Effector CD4-positive, alpha-beta T cell (primary cell): ENCODE data around the gene FAM151A.

Experiments used
- DNase-seq: peaks from one replicate; pipeline ENCODE4 v3.0.0-alpha.2; 2020

FAM151A gene

DNA sequence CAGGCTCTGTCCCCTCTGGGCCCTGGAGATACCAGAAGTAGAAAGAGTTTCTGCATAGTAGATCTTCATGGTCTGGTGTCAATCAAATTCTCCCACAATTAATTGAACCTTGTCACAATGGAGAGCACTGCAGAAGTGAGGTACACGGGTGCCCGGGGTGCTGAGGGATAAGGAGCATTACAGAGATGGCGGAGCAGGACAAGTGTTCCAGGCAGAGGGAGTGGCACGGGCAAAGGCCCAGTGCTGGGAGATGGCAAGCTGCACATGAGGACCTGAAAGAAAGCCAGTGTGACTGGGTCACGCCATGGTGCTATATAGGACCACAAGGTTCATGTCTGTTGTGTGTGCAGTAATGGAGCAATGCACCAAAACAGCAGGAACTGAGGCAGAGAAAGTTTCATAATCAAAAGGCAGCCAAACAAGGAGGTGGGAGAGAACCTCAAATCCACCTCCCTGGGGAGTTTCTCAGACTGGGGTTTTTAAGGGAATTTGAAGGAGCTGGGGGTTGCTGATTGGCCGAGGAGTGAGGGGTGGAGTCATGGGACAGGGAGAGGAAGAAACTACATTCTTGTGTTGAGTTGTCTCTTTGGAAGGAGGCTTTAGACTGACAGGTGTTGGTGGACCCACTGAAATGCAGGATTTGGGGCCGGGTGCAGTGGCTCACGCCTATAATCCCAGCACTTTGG, 47.6 kb downstream of the FAM151A start:
- no peak for DNase-seq

DNA sequence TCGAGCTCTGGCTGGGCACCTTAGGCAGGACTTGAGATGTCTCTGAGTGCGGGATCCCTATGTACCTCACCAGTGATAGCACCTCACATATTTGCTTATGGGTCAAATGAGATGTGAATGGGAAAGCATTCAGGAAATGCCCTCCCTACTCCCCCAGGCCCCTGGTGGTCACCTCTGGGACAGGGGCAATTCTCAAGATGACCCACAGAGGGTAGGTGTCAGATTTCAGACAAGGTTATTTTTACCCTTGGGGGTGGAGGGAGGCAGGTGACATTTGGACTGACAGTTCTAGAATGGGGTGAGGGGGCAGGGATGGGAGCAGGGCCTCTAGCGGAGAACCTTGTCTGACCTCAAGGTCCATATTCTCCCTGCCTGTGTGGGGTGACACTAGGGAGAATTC, 48.2 kb downstream of the FAM151A start:
- no peak for DNase-seq

DNA sequence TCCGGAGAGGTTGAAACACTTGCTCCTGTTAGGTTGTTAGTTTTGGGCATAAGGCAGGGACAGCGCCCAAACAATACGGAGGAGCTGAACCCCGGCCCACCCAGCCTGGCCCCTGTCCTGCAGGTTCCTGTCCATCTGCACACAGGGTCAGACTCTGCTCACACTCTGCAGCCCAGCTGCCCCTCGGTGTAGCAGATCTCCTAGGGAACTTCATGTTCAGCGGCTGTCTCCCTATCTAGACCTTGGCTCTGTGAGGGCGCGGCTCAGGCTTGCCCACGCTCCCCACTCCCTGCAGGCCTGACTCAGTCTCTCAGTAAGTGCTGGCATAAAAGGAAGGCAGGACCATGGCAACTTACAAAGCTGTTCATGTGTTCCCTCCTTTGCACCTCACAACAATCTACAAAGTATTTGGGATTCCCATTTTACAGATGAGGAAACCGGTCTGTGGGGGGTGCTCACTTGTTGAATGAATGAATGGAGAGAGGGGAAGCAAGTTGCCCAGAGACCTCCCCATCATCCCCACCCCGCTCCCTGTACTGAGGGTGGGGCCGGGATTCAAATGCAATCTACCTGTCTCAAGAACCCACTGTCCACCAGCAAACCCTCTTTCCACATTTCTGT, 49.1 kb downstream of the FAM151A start:
- DNase-seq: no peak

DNA sequence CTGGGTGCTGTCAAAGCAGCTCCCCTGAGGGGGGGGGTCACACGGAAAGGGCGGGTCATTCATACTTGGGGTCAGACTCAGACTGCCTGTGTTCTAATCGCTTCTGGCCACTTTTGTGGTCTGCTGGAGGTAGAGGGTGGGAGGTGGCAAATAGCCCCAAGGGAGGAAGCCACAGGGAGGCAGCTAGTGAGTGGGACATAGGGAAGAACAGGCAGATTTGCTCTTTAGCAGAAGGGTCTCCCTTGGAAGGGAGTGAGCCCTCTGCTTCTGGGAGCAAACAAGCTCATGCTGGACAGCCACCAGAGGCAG, 50.8 kb downstream of the FAM151A start:
- no peak for DNase-seq

DNA sequence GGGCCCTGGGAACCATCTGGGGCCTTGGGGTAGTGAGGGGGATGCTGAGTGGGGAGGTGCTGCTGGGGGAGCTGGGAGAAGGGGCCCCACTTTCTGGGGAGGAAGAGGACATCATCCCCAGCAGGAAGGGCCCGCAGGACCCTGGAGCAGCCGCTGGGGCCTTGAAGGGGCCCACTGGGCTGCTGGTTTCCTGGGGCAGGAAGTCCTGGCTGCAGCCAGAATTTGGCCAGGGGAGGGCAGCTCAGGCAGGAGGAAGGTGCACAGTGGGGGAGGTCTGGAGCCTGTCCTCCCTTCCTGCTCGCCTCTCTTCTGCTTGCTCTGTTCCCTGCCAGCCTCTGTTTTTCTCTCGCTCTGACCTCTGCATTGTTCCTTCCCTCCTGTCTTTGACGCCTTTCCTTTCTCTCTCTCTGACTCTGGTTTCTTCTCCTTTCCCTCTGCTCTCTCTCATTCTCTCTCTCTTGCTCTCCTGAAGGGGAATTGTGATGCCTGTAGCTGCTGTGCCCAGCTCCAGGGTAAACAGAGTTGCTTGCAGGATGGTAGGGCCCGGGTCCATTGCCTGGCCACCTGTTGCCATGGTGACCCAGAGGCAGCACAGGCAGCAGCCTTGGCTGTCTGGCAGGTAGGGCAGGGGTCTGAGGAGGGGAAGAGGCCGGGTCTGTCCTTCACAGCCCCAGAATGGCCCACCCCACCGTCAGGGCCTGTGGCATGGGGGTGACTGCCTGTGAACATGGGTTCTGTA, 51.4 kb downstream of the FAM151A start:
- DNase-seq: no peak

DNA sequence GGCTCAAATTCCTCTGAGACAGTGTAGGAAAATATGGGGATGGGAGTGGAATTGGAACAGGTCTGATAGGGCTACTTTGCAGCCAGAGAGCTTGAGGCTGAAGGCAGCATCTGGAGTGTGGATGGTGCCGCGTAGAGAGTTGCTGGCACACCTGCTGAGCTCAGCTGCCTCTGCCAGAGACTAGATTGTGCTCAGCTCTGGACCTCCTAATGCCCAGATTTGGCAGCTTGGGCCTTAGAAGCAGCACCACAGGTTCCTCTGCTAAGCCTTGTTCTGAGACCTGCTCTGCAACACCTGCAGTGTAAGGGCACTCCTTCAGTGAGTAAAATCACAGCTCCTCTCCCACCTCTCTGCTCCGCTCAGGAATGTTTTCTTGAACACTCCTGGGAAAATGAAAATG, 52.0 kb downstream of the FAM151A start:
- no peak for DNase-seq

DNA sequence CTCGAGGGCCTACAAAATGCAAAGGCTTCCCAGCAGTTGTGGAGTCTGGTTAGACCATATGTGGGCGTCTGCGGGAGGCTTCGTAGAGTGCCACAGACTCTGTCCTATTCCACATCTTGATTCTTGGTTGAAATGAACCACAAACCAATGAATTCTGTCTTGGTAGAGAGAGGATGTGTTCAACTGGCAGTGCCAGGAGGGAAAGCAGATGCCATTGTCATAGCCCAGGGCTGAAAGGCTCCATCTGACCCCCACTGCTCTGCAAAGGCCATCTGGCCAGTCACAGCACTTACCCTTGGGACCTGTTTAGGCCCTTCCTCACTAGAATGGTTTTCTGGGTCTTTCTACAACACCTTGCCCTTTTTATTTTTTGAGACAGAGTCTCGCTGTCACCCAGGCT, 53.2 kb downstream of the FAM151A start:
- no peak for DNase-seq

DNA sequence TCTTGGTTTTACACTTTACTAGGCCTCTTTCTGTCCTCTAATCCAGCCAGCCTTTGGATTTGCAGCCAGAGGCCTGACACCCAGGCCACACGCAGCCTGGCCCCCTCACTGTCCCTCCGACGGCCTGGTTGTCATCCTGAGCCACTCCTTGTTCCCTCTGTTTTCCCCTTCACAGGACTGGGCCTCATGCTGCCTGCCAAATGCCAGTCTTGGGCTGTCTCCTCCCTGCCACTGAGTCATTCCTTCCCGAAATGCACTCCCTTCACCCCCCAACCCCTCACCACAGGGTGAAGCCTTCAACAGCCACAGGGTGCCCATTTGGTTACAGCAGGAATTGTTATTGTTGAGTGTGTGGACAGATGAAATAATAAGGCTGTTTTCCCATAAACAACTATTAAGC, 54.0 kb downstream of the FAM151A start:
- DNase-seq: no peak

DNA sequence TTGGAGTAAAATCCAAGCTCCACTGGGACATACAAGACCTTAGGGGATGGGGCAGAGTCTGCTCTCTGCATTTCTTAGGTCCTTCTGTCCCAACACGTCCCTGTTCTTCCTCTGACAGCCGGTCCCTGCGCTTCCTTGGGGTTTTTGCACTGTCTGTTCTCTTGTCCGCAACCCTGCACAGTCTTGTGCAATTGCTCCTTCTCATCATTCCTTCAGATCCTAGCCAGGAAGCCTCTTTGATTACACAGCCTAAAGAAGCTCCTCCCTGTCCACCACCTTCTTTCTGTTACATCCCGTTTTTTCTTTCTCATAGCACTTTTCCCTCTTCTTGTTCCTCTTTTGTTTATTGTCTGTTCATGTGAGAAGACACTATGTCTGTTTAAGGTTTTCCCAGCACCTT, 55.4 kb downstream of the FAM151A start:
- no peak for DNase-seq

DNA sequence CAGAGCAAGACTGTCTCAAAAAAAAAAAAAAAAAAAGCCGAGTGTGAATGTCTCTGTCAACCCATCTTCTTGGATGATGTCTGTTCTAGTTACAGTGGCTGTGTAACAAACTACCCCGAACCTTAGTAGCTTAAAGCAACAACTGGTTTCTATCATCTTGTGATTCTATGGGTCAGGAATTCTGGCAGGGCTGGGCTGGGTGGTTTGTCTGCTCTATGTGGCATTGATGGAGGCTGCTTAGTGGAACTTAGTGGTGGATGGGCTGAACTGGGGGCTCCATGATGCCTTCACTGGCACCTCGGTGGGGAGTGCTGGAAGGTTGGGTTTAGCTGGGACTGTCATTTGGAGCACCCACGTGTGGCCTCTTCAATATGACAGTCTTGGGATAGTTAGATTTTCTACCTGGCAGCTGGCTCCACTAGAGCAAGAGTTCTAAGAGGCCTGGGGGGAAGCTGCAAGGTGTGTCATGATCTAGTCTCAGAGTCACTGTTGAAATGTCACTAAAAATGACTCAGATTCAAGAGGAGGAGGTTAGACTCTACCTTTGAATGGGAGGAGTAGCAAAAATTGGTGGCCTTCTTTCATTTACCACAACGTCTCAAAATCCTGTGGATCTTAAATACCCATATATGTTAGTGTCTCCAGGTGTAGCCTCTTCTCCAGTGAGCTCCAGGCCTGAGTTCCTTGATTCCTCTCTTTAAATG, 56.7 kb downstream of the FAM151A start:
- DNase-seq: no peak

DNA sequence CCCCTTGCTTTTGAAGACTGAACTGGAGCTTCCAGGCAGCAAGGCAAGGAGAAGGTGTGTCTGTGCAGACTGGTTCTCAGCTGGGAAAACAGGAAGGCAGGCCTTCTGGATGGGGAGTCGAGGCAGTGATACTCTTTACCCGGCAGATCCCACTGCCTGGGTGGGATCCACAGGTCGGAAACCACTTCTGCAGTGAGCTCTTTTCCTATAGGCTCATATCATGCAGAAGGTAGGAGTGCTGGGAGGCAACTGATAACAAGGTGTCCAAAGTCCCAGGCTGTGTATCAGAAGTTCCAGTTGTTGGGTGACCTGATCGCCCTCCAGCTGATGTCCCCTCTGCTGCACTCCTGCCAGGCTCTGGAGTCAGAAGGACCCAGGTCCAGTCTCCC, 58.2 kb downstream of the FAM151A start:
- no peak for DNase-seq

DNA sequence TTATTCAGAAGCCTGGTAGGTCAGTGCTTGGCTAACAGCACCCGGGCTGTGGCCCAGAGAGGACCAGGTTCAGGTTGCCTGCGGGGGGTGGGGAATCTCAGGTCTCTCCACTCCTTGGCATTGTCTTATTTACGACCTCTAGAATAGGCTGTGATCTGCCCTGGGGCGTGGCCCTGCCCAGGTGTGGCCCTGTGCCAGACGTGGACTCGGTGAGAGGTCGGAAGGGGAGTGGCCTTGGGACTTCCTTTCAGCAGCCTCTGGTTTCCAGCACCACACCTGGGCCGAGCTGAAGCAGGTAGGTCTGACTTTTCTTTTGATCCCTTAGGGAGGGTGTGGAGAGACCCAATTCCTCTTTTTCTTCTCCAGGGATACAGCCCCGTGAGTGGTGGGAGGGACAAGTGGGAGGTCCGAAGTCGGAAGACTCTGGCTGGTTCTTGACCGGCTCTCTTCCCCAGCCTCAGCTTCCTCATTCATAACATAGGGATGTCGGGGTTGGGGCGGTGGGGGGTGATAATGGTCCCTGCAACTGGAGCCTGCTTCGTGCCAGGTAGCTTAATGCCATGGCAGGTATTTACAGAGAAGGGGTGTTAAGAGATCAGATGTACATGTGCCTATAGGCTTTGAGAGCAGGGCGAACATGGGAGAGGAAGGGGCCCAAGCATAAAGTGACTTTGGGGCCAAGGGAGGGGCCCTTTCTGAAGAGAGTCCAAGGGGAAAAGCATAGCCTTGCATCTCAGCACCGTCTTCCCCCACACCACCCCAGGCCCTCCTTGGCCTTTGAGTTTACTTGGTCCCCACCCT, 58.8 kb downstream of the FAM151A start:
- DNase-seq: no peak

DNA sequence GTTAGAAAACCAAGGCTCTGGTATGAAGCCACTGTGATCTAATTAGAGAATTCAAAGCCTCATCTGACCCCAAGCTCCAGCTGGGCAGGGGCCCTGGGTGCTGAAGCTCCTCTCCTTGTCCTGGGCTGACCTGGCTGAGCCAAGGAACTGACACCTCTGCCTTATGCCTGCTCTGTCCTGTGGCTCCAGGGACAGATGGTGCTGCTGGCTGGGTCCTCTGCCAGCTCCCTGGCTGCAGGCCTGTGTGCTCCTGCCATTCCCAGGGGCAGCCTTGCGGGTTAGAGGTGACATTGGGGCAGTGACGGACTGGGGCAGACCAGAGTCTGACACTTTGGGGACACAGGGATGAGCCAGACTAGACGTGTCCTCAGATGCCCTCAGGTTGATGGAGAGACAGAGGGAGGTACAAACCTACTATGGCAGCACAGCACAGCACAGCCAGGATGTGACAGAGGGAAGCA, 63.5 kb downstream of the FAM151A start:
- DNase-seq: no peak
